HepG2 (cell line): ENCODE results near the gene UBE2S. TPM values are rescaled to one million over a fixed set of nuclear protein-coding genes. Genes with fewer than 3 reads are reported as not detected.

Experiments used
- ATAC-seq: fragments of 200-7000 bp; cut with Tn5 transposase; 3 replicates; pipeline ENCODE4 v1.9.1; 2020; ENCODE audit warnings: mild to moderate bottlenecking, moderate library complexity
- BruUV-seq: library from RNA; stranded (reverse); fragments of 400-500 nt; replicated peaks from 2 replicates; lab custom pipeline; 2021; lab: Mats Ljungman, UMichigan
- CTCF ChIA-PET: fragments of 300-600 bp; formaldehyde crosslinking; extraction: SDS; loops from one replicate; lab custom pipeline; 2021; ENCODE audit warnings: low total read pairs, inconsistent platforms, low intra/inter-chr PET ratio; lab: Yijun Ruan, JAX
- POLR2A ChIA-PET: fragments of 350-600 bp; sonication (Branson Sonifier 250); formaldehyde crosslinking; loops from one replicate; lab custom pipeline; 2020; ENCODE audit warnings: antibody characterized with exemption, inconsistent platforms; lab: Yijun Ruan, JAX
- DNase-seq: peaks from one replicate; pipeline ENCODE4 v3.0.0-alpha.2; 2015; ENCODE audit warnings: low spot score
- FAIRE-seq: peaks from 3 replicates; lab custom pipeline; 2011; peaks lifted over from hg19 to GRCh38; lab: Jason Lieb, UNC
- H2AFZ ChIP-seq: one replicate; pipeline ENCODE4 v1.6.1; 2011; ENCODE audit warnings: low read length, inconsistent platforms
- H3K27ac ChIP-seq: fragments of 300-600 bp; 3 replicates; pipeline ENCODE4 v1.8.0; 2011; ENCODE audit warnings: mixed run types, mild to moderate bottlenecking, mixed read lengths, low read length, inconsistent platforms; ENCODE audit not compliant: insufficient read depth; ENCODE audit errors: extremely low read length
- H3K27me3 ChIP-seq, 2 experiments: fragments of 200-600 bp in 1 of 2; 2 replicates in 1 of 2; 3 replicates in 1 of 2; pipeline versions ENCODE4 v1.6.0 to v1.8.0; 2011; ENCODE audit warnings: low read length in 2 of 2, mild to moderate bottlenecking in 2 of 2, moderate library complexity in 2 of 2, inconsistent platforms in 1 of 2; ENCODE audit not compliant: insufficient read depth in 2 of 2, control insufficient read depth in 1 of 2
- H3K36me3 ChIP-seq, 2 experiments: fragments of 200-600 bp in 1 of 2; replicated peaks in 1 of 2; 2 replicates in 1 of 2; 3 replicates in 1 of 2; pipeline versions ENCODE4 v1.5.1 to v1.8.0; 2011; ENCODE audit warnings: low read length in 2 of 2, inconsistent platforms in 1 of 2; ENCODE audit not compliant: insufficient read depth in 2 of 2, control insufficient read depth in 1 of 2
- H3K4me1 ChIP-seq: 2 replicates; pipeline ENCODE4 v1.5.1; 2012; ENCODE audit warnings: low read length, inconsistent platforms; ENCODE audit not compliant: insufficient read depth
- H3K4me2 ChIP-seq: 2 replicates; pipeline ENCODE4 v1.6.0; 2011; ENCODE audit warnings: low read depth, low read length, inconsistent platforms
- H3K4me3 ChIP-seq, 3 experiments: fragments of 200-600 bp in 1 of 3; sonication (generic), shearing (Covaris generic) in 1 of 3; replicated peaks in 1 of 3; 2 replicates each; pipeline ENCODE4 v1.5.1; 2011 to 2016; ENCODE audit warnings: low read length in 3 of 3, inconsistent platforms in 2 of 3, low read depth in 2 of 3, mild to moderate bottlenecking in 2 of 3, control low read depth in 1 of 3, mixed read lengths in 1 of 3; ENCODE audit not compliant: insufficient read depth in 1 of 3
- H3K79me2 ChIP-seq: one replicate; pipeline ENCODE4 v1.6.1; 2011; ENCODE audit warnings: low read length, inconsistent platforms; ENCODE audit not compliant: insufficient read depth
- H3K9ac ChIP-seq: 2 replicates; pipeline ENCODE4 v1.6.0; 2011; ENCODE audit warnings: mild to moderate bottlenecking, low read depth, low read length, inconsistent platforms; ENCODE audit not compliant: insufficient read depth
- H3K9me3 ChIP-seq: 2 replicates; pipeline ENCODE4 v1.5.1; 2012; ENCODE audit warnings: mild to moderate bottlenecking, low read length
- H4K20me1 ChIP-seq: 2 replicates; pipeline ENCODE4 v1.6.0; 2011; ENCODE audit warnings: inconsistent platforms, mild to moderate bottlenecking, low read length, moderate library complexity; ENCODE audit not compliant: insufficient read depth
- CHD4 ChIP-seq: fragments of 200-600 bp; sonication (generic); IDR thresholded peaks from 2 replicates; pipeline ENCODE4 v1.7.0; 2017; ENCODE audit warnings: mild to moderate bottlenecking, low read length, borderline replicate concordance
- RXRA ChIP-seq: sonication (generic); formaldehyde crosslinking; IDR thresholded peaks from 2 replicates; pipeline ENCODE4 v1.5.1; 2020; ENCODE audit warnings: missing genetic modification reagents
- SPEN ChIP-seq: sonication (generic); formaldehyde crosslinking; IDR thresholded peaks from 2 replicates; pipeline ENCODE4 v1.5.1; 2020; ENCODE audit warnings: low read depth, mild to moderate bottlenecking, missing genetic modification reagents
- TOE1 ChIP-seq: sonication (generic); formaldehyde crosslinking; IDR thresholded peaks from 2 replicates; pipeline ENCODE4 v1.4.0; 2020; ENCODE audit warnings: mild to moderate bottlenecking, missing genetic modification reagents
- U2AF2 ChIP-seq: fragments of 200-400 bp; formaldehyde crosslinking; IDR thresholded peaks from 2 replicates; pipeline ENCODE4 v1.6.1; 2017; ENCODE audit warnings: low read depth, mild to moderate bottlenecking, low read length
- ZNF234 ChIP-seq: sonication (generic); formaldehyde crosslinking; conservative IDR thresholded peaks from 2 replicates; pipeline ENCODE4 v1.5.1; 2020; ENCODE audit warnings: mild to moderate bottlenecking, missing genetic modification reagents
- ZNF256 ChIP-seq: sonication (generic); formaldehyde crosslinking; conservative IDR thresholded peaks from 2 replicates; pipeline ENCODE4 v1.4.0; 2020; ENCODE audit warnings: missing genetic modification reagents
- WGBS: methylation state at CpG from one replicate; pipeline ENCODE4 v1.1.6; 2017; ENCODE audit warnings: low lambda C conversion rate; 5-methylcytosine and 5-hydroxymethylcytosine counted together
- in situ Hi-C: cut with HindIII; loops from 2 replicates; pipeline ENCODE4 v1.10.0; 2017; ENCODE audit warnings: low pct_unique_long_range_greater_than_20kb; ENCODE audit not compliant: extremely low pct_ligation_motif_present
- intact Hi-C: fragments of 100-400 bp; cut with micrococcal nuclease; formaldehyde crosslinking; loops from one replicate; pipeline ENCODE4 v1.10.0; 2022; ENCODE audit not compliant: unreplicated experiment
- polyA plus RNA-seq, 8 experiments: library from polyadenylated mRNA; depleted of rRNA in 3 of 8; stranded (reverse) in 7 of 8; unstranded in 1 of 8; fragments of >200 nt; fragmentation: Illumina TruSeq in 4 of 8; extraction: Trizol in 4 of 8; gene quantifications; 2 replicates each; pipeline versions ENCODE4 v1.2.1 to v1.2.3, GENCODE V29; 2011 to 2016; ENCODE audit warnings: low read depth in 4 of 8, missing spikeins in 1 of 8, mixed read lengths in 1 of 8; ENCODE audit not compliant: insufficient read depth in 1 of 8
- total RNA-seq, 5 experiments: library from RNA; depleted of rRNA; stranded (reverse); fragments of >200 nt; fragmentation: Illumina TruSeq; extraction: Trizol; gene quantifications; 2 replicates each; pipeline ENCODE4 v1.2.3, GENCODE V29; 2016; ENCODE audit warnings: low read depth in 1 of 5
- TF ChIP-seq, protein P1 (sequence below): sonication (generic); formaldehyde crosslinking; IDR thresholded peaks from 2 replicates; pipeline ENCODE4 v1.4.0; 2020; ENCODE audit warnings: missing genetic modification reagents

The UBE2S gene
- total and polyA plus RNA-seq, 2 of the 13 experiments (the other 11 are each of a cell fraction or from before 2014, with no cell fraction given): 32.2 to 39.3 TPM

- Histone ChIP-seq H4K20me1 (no peaks in the 10 kb centered on the region), H3K36me3 (no peaks in the 10 kb centered on the region), H3K4me1 (peaks cover 14% of the 10 kb centered on the region), H2AFZ (no peak within 1 kb of the TSS), H3K4me3 (peak within 1 kb of the TSS in 1 of 3 experiments; percentile 33; a peak in 1 of 6 replicates), H3K27ac (no peak within 1 kb of the TSS), H3K79me2 (no peaks in the 10 kb centered on the region), H3K27me3 (peaks cover 4 to 22% of the 10 kb centered on the region in 2 experiments), H3K9ac (no peak within 1 kb of the TSS), H3K9me3 (no peaks in the 10 kb centered on the region), H3K4me2 (peak within 1 kb of the TSS; percentile 1; the same call in 1 of the 2 replicates)
- CTCF ChIA-PET: no interaction called here
- in situ Hi-C loops: no loop called here
- intact Hi-C loops: no loop called here
- POLR2A ChIA-PET: interaction anchor here (0.6 to 1.3 kb wide), 3 partner anchors 23 to 44 kb away, joined by 3 read pairs; partner anchors contain the start of gene KMT5C
- WGBS: 28% methylated on average over 15 of the region's 27 CpGs
- ATAC-seq: peak; percentile 15; the same call in 1 of the 3 replicates
- BruUV-seq: no TSS peak
- no peak for FAIRE-seq
- DNase-seq: no peak
- TF ChIP-seq ZNF256 (no peak), RXRA (CRISPR knock-in tag) (0 out of 2 replicates have a peak, but pooled peaks have one; percentile 11), ZNF234 (CRISPR knock-in tag) (no peak)
Observed at GRCh38 chr19:55362990-55363716, 44.4 kb downstream of the UBE2S start, which contains the start of gene GARIN5B. GARIN5B (minus strand) TSS chr19:55363260; CDS start chr19:55363066, 194 bp downstream.

DNA sequence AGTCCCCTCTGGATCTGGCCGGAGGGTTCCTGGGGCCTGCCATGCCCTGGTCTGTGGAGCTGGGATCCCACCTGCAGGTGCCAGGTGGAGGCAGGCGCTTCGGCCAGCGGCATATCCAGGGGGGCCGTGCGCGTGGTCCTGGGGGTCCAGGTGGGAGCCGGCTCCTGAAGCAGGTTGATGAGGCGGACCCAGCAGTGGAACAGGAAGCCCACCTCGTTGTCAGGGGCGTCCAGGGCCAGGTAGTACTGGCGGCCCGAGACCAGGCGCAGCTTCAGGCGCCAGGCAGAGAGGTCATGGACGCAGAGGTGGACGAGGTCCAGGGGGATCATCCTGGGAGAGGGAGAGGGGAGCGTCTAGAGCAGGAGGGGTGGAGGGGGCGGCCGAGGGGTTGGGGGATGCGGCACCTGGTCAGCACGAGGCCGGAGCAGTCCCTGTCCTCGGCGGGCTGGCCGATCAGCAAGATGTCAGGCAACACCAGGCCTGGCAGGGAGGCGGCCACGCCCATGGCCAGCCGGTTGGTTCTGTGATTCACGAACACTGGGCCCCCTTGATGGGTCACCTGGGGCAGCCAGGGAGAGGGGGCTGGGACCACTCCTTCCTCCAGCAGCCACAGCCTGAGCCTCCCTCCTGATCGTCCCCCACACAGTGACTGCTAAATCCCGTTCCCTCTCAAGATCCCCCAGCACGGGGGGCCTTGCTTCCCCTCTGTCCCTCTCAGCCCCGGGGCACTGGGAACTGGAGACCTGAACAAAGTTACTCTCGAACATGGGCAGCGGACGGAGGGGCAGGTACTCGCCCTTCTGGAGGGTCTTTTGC is 45.2 kb downstream of the UBE2S start:
- intact Hi-C loops (no loop called here), in situ Hi-C loops (no loop called here)
- Histone ChIP-seq H2AFZ (no peak overlapping the region), H3K79me2 (no peaks in the 10 kb centered on the region), H3K27me3 (peaks cover 4 to 24% of the 10 kb centered on the region in 2 experiments), H3K9ac (no peak overlapping the region), H3K4me2 (peak overlapping the region; percentile 1; the same call in 1 of the 2 replicates), H3K9me3 (no peaks in the 10 kb centered on the region), H4K20me1 (no peaks in the 10 kb centered on the region), H3K36me3 (no peaks in the 10 kb centered on the region), H3K4me1 (peaks cover 14% of the 10 kb centered on the region), H3K27ac (no peak overlapping the region), H3K4me3 (peak overlapping the region in 1 of 3 experiments; percentile 33; a peak in 1 of 6 replicates)
- WGBS: 18% methylated on average over 9 of the region's 38 CpGs
- CTCF ChIA-PET: no interaction called here
- FAIRE-seq (no peak), DNase-seq (no peak), ATAC-seq (peak; percentile 17; the same call in 2 of the 3 replicates)
- BruUV-seq: no TSS peak
- POLR2A ChIA-PET: interaction anchor here (0.6 to 1.3 kb wide), 3 partner anchors 23 to 45 kb away, joined by 3 read pairs; partner anchors contain the start of gene KMT5C
- no peak for TF ChIP-seq U2AF2
- TF ChIP-seq, protein P1, sequence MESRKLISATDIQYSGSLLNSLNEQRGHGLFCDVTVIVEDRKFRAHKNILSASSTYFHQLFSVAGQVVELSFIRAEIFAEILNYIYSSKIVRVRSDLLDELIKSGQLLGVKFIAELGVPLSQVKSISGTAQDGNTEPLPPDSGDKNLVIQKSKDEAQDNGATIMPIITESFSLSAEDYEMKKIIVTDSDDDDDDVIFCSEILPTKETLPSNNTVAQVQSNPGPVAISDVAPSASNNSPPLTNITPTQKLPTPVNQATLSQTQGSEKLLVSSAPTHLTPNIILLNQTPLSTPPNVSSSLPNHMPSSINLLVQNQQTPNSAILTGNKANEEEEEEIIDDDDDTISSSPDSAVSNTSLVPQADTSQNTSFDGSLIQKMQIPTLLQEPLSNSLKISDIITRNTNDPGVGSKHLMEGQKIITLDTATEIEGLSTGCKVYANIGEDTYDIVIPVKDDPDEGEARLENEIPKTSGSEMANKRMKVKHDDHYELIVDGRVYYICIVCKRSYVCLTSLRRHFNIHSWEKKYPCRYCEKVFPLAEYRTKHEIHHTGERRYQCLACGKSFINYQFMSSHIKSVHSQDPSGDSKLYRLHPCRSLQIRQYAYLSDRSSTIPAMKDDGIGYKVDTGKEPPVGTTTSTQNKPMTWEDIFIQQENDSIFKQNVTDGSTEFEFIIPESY (CRISPR knock-in tag): peak; percentile 6; the same call in 1 of the 2 replicates
- no peak for TF ChIP-seq SPEN (CRISPR knock-in tag)
- no peak for TF ChIP-seq TOE1
- no peak for TF ChIP-seq CHD4
